ENCODE results near the gene APBB2. TPM values are rescaled to one million over a fixed set of nuclear protein-coding genes. Genes with fewer than 3 reads are reported as not detected.

Gene APBB2
- total and polyA plus RNA-seq, 2 of the 8 experiments (the other 6 are each of a cell fraction or from before 2014, with no cell fraction given), result 58.7 to 59.4 TPM

- Histone ChIP-seq H3K4me2 (ENCODE audit: insufficient read depth in 1 of 2, low read depth in 2 of 2, low read length in 2 of 2) (no peak overlapping the region), H4K20me1 (replicated peaks in 1 of 2; ENCODE audit: control insufficient read depth in 1 of 2, insufficient read depth in 2 of 2, low read length in 2 of 2) (no peaks in the 10 kb centered on the region), H3K9ac (replicated peaks in 1 of 4; ENCODE audit: extremely low read depth in 1 of 4, low read depth in 3 of 4, low read length in 3 of 4) (no peak overlapping the region), H2AFZ (ENCODE audit: low read length) (no peak overlapping the region), H2BK5ac (ENCODE audit: low read depth, low read length) (no peak overlapping the region), H3K23me2 (ENCODE audit: low read depth, low read length) (no peaks in the 10 kb centered on the region; the same call in 1 of the 2 replicates), H3K4me1 (replicated peaks in 1 of 4; ENCODE audit: control insufficient read depth in 3 of 4, insufficient read depth in 4 of 4, low read length in 3 of 4) (peaks cover 0 to 2% (median 0%) of the 10 kb centered on the region in 4 experiments; a peak in 2 of 7 replicates), H3K9me3 (ENCODE audit: insufficient read depth in 2 of 2, low read depth in 1 of 2, low read length in 1 of 2) (0 out of 4 replicates have a peak, but pooled peaks cover 4 to 5% of the 10 kb centered on the region in 2 experiments), H3K14ac (ENCODE audit: insufficient read length) (no peak overlapping the region), H4K91ac (replicated peaks; ENCODE audit: insufficient read length, low read length) (no peak overlapping the region), H3K4me3 (ENCODE audit: extremely low read depth in 1 of 4, insufficient read depth in 2 of 4, low read depth in 3 of 4, low read length in 4 of 4) (no peak overlapping the region), H2BK12ac (ENCODE audit: low read depth, low read length) (no peak overlapping the region), H3K79me1 (ENCODE audit: low read depth, low read length) (no peaks in the 10 kb centered on the region; the same call in 1 of the 2 replicates), H2BK15ac (ENCODE audit: low read length) (no peak overlapping the region), H4K5ac (ENCODE audit: insufficient read length, low read depth, low read length) (no peak overlapping the region), H2BK20ac (ENCODE audit: low read length) (no peak overlapping the region), H3K23ac (ENCODE audit: insufficient read length) (no peak overlapping the region), H2BK120ac (replicated peaks; ENCODE audit: low read depth, low read length) (no peak overlapping the region), H3K4ac (replicated peaks; ENCODE audit: insufficient read length, low read depth, low read length) (no peak overlapping the region), H3K36me3 (ENCODE audit: control insufficient read depth in 2 of 4, insufficient read depth in 4 of 4, low read length in 3 of 4) (peaks cover 0 to 4% (median 0%) of the 10 kb centered on the region in 4 experiments; a peak in 2 of 8 replicates), H3K56ac (replicated peaks; ENCODE audit: insufficient read length, low read depth, low read length) (no peak overlapping the region), H3K27me3 (replicated peaks in 1 of 4; ENCODE audit: control insufficient read depth in 3 of 4, extremely low read depth in 1 of 4, insufficient read depth in 3 of 4, low read length in 3 of 4) (no peaks in the 10 kb centered on the region), H2AK5ac (ENCODE audit: low read depth, low read length) (no peak overlapping the region), H4K8ac (ENCODE audit: extremely low read depth, insufficient read depth, low read length) (no peak overlapping the region), H3K27ac (ENCODE audit: low read depth, low read length) (no peak overlapping the region), H3K79me2 (ENCODE audit: control insufficient read depth in 1 of 2, insufficient read depth in 2 of 2, low read length in 2 of 2) (no peaks in the 10 kb centered on the region), H3K18ac (ENCODE audit: extremely low read depth, low read length) (no peak overlapping the region)
- 98% methylated on average over 3 of the region's 3 CpGs; no CpG with 5 or more reads in 1 of the 2 experiments for WGBS, 2 experiments (ENCODE audit: extremely low coverage in 1 of 2, insufficient coverage in 1 of 2, insufficient read length in 1 of 2, insufficient replicate concordance in 2 of 2, low coverage in 1 of 2, low lambda C conversion rate in 2 of 2, missing lambda C conversion rate in 1 of 2)
- CTCF ChIA-PET (ENCODE audit: partially characterized antibody), result interaction anchor here (0.9 to 1.2 kb wide), 2 partner anchors 38 to 52 kb away, joined by 3 read pairs; no protein-coding TSS in a partner anchor
- FAIRE-seq, result no peak
- DNase-seq (ENCODE audit: low read depth in 1 of 2, low spot score in 2 of 2), result no peak
- 0 out of 2 replicates have a peak, but pooled peaks have one; percentile 25 for TF ChIP-seq KDM1A (IDR thresholded peaks at IDR 0.05; ENCODE audit: borderline replicate concordance, low read length)
- no peak for TF ChIP-seq RNF2 (IDR thresholded peaks at IDR 0.05; ENCODE audit: borderline replicate concordance, low read depth, low read length, missing control alignments, poor library complexity, severe bottlenecking)
- no peak for TF ChIP-seq NANOG (IDR thresholded peaks at IDR 0.05; ENCODE audit: insufficient read depth, low read depth, low read length, poor library complexity, severe bottlenecking)
- POLR2A ChIA-PET (ENCODE audit: partially characterized antibody), result interaction anchor here (1.6 to 1.7 kb wide), 2 partner anchors 11 to 31 kb away, joined by 3 to 4 read pairs; no protein-coding TSS in a partner anchor
These were observed 149.4 kb downstream of the APBB2 start for GRCh38 chr4:41064953-41065352.

Measured in H1 (cell line).